ENCODE results near the gene FAAP100. TPM values are rescaled to one million over a fixed set of nuclear protein-coding genes. Genes with fewer than 3 reads are reported as not detected.

Gene FAAP100
- total RNA-seq, 1 donor from 2014 or later = 37.2 TPM

- TF ChIP-seq CTCF (IDR thresholded peaks at IDR 0.05; ENCODE audit: unreplicated experiment) = no peak
- Mint-ChIP-seq H3K27ac (no peak overlapping the region), H3K9me3 (no peaks in the 10 kb centered on the region), H3K27me3 (ENCODE audit: low read depth) (peaks cover 29% of the 10 kb centered on the region), H3K4me3 (no peak overlapping the region), H3K36me3 (no peaks in the 10 kb centered on the region), H3K4me1 (peaks cover 13% of the 10 kb centered on the region)
- DNase-seq (ENCODE audit: low spot score in 2 of 2, unreplicated experiment in 2 of 2) = no peak
These were observed 58.7 kb downstream of the FAAP100 start for GRCh38 chr17:81493198-81494038.

DNA sequence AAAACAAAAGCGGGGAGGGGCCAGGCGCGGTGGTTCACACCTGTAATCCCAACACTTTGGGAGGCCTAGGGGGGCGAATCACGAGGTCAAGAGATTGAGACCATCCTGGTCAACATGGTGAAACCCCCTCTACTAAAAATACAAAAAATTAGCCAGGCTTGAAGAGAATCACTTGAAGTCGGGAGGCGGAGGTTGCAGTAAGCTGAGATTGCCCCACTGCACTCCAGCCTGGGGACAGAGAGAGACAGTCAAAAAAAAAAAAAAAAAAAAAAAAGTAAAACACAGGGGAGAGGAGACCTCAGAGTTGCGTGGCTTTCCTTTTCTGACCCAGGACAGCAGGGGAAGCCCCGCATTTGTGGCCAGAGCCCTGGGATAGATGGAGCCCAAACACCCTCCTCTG, 59.4 kb downstream of the FAAP100 start:
- no peaks in the 10 kb centered on the region for H3K36me3 Mint-ChIP-seq
- no peak overlapping the region for H3K4me3 Mint-ChIP-seq
- peaks cover 29% of the 10 kb centered on the region for H3K27me3 Mint-ChIP-seq (ENCODE audit: low read depth)
- peaks cover 13% of the 10 kb centered on the region for H3K4me1 Mint-ChIP-seq
- H3K9me3 Mint-ChIP-seq = no peaks in the 10 kb centered on the region
- no peak for DNase-seq (ENCODE audit: low spot score in 2 of 2, unreplicated experiment in 2 of 2)
- H3K27ac Mint-ChIP-seq = no peak overlapping the region
- no peak for TF ChIP-seq CTCF (IDR thresholded peaks at IDR 0.05; ENCODE audit: unreplicated experiment)

GRCh38 chr17:81492202-81492601, 60.0 kb downstream of the FAAP100 start:
- H3K27ac Mint-ChIP-seq = no peak overlapping the region

GRCh38 chr17:81491761-81492160, 60.4 kb downstream of the FAAP100 start:
- Mint-ChIP-seq H3K36me3 (no peaks in the 10 kb centered on the region), H3K9me3 (no peaks in the 10 kb centered on the region), H3K27me3 (ENCODE audit: low read depth) (peaks cover 29% of the 10 kb centered on the region), H3K27ac (no peak overlapping the region), H3K4me3 (no peak overlapping the region), H3K4me1 (peaks cover 13% of the 10 kb centered on the region)
- DNase-seq (ENCODE audit: low spot score in 2 of 2, unreplicated experiment in 2 of 2) = no peak
- TF ChIP-seq CTCF (IDR thresholded peaks at IDR 0.05; ENCODE audit: unreplicated experiment) = no peak

More at GRCh38 chr17:81492202-81492601, 60.0 kb downstream of the FAAP100 start:
- no peak overlapping the region for H3K4me3 Mint-ChIP-seq
- DNase-seq (ENCODE audit: low spot score in 2 of 2, unreplicated experiment in 2 of 2) = no peak
- TF ChIP-seq CTCF (IDR thresholded peaks at IDR 0.05; ENCODE audit: unreplicated experiment) = no peak
- H3K36me3 Mint-ChIP-seq = no peaks in the 10 kb centered on the region
- H3K4me1 Mint-ChIP-seq = peaks cover 13% of the 10 kb centered on the region
- no peaks in the 10 kb centered on the region for H3K9me3 Mint-ChIP-seq
- H3K27me3 Mint-ChIP-seq (ENCODE audit: low read depth) = peaks cover 29% of the 10 kb centered on the region

GRCh38 chr17:81491181-81491581, 61.0 kb downstream of the FAAP100 start:
- H3K9me3 Mint-ChIP-seq = no peaks in the 10 kb centered on the region
- no peak overlapping the region for H3K27ac Mint-ChIP-seq
- no peak for TF ChIP-seq CTCF (IDR thresholded peaks at IDR 0.05; ENCODE audit: unreplicated experiment)
- H3K27me3 Mint-ChIP-seq (ENCODE audit: low read depth) = peaks cover 29% of the 10 kb centered on the region
- H3K4me1 Mint-ChIP-seq = peaks cover 13% of the 10 kb centered on the region
- H3K36me3 Mint-ChIP-seq = no peaks in the 10 kb centered on the region
- no peak for DNase-seq (ENCODE audit: low spot score in 2 of 2, unreplicated experiment in 2 of 2)
- no peak overlapping the region for H3K4me3 Mint-ChIP-seq
